Breast epithelium (tissue), 4 donors: ENCODE measurements around the gene RALGAPA1. TPM values are rescaled to one million over a fixed set of nuclear protein-coding genes. Genes with fewer than 3 reads are reported as not detected.

ENCODE experiments used
- DNase-seq, 2 donors: peaks; one replicate each; pipeline ENCODE4 v3.0.0-alpha.2; 2019; ENCODE audit warnings: low spot score in 2 of 2
- H3K27ac ChIP-seq, 2 donors: fragments of 200-600 bp; sonication (generic) in 1 of 2; one replicate each; pipeline ENCODE4 v1.5.1; 2016 to 2019; ENCODE audit warnings: mild to moderate bottlenecking in 1 of 2
- H3K27me3 ChIP-seq, 2 donors: fragments of 200-600 bp; sonication (generic) in 1 of 2; one replicate each; pipeline versions ENCODE4 v1.5.1 to v1.6.0; 2017 to 2019; ENCODE audit warnings: control low read depth in 1 of 2, mild to moderate bottlenecking in 1 of 2
- H3K36me3 ChIP-seq: fragments of 200-600 bp; one replicate; pipeline ENCODE4 v1.5.1; 2019
- H3K4me1 ChIP-seq, 2 donors: fragments of 200-600 bp; sonication (generic); one replicate each; pipeline ENCODE4 v1.5.1; 2016 to 2019; ENCODE audit warnings: control low read depth in 1 of 2
- H3K4me3 ChIP-seq, 3 donors: fragments of 200-600 bp; sonication (generic); 1 replicate in 2 of 3; 2 replicates in 1 of 3; pipeline ENCODE4 v1.5.1; 2016 to 2019; ENCODE audit warnings: mild to moderate bottlenecking in 3 of 3, moderate library complexity in 2 of 3
- H3K9me3 ChIP-seq, 2 donors: fragments of 200-600 bp; sonication (generic) in 1 of 2; one replicate each; pipeline ENCODE4 v1.5.1; 2016 to 2019; ENCODE audit warnings: control low read depth in 1 of 2
- POLR2A ChIP-seq: fragments of 450-650 bp; IDR thresholded peaks from one replicate; pipeline ENCODE4 v1.6.1; 2016; ENCODE audit warnings: antibody characterized with exemption, mild to moderate bottlenecking, moderate library complexity
- POLR2AphosphoS5 ChIP-seq, 3 donors: sonication (generic); formaldehyde crosslinking; IDR thresholded peaks; one replicate each; pipeline ENCODE4 v1.6.1; 2017; ENCODE audit warnings: antibody characterized with exemption in 3 of 3
- intact Hi-C: fragments of 100-400 bp; cut with DNase I; formaldehyde crosslinking; loops from one replicate; pipeline ENCODE4 v1.15.1; 2023; ENCODE audit warnings: low total_unique reads
- total RNA-seq, 3 donors: library from RNA; depleted of rRNA; stranded (reverse); fragments of >200 nt; gene quantifications; one replicate each; pipeline ENCODE4 v1.1.0, GENCODE V29; 2016
- TF ChIP-seq, protein P1 (sequence below), 3 donors: fragments of 450-650 bp; IDR thresholded peaks; one replicate each; pipeline ENCODE4 v1.5.1; 2016 to 2017; ENCODE audit warnings: antibody characterized with exemption in 3 of 3, mild to moderate bottlenecking in 3 of 3, moderate library complexity in 3 of 3

Gene RALGAPA1
- total RNA-seq, 3 donors from 2014 or later: 52.2 to 136 (median 103) TPM

DNA sequence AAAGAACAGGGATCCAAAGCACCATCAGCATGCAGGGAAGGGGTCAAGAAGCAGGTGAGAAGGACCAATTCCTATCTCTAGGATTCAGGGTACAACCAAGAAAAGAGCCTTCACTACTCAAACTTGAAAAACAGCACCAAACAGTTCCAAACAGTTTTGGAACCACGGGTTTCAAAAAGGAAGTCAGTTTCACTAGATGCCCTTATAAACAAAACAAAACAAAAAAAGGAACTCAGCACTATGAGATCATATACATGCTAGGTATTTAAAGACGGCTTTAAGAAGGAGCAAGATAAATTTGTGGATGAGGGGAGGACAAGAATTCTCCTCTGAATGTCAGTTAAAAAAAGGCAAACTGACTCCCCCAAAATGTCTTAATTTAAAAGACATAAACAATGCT lies 269.1 kb downstream of the RALGAPA1 start:
- DNase-seq: no peak
- intact Hi-C loops: no loop called here
- no peak overlapping the region for H3K27ac ChIP-seq
- H3K27me3 ChIP-seq: peaks cover 0 to 10% of the 10 kb centered on the region in 2 donors
- peaks cover 0 to 2% of the 10 kb centered on the region in 2 donors for H3K4me1 ChIP-seq
- TF ChIP-seq POLR2AphosphoS5 (IDR thresholded peaks at IDR 0.05): no peak
- no peak for TF ChIP-seq POLR2A
- TF ChIP-seq, protein P1, sequence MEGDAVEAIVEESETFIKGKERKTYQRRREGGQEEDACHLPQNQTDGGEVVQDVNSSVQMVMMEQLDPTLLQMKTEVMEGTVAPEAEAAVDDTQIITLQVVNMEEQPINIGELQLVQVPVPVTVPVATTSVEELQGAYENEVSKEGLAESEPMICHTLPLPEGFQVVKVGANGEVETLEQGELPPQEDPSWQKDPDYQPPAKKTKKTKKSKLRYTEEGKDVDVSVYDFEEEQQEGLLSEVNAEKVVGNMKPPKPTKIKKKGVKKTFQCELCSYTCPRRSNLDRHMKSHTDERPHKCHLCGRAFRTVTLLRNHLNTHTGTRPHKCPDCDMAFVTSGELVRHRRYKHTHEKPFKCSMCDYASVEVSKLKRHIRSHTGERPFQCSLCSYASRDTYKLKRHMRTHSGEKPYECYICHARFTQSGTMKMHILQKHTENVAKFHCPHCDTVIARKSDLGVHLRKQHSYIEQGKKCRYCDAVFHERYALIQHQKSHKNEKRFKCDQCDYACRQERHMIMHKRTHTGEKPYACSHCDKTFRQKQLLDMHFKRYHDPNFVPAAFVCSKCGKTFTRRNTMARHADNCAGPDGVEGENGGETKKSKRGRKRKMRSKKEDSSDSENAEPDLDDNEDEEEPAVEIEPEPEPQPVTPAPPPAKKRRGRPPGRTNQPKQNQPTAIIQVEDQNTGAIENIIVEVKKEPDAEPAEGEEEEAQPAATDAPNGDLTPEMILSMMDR (IDR thresholded peaks at IDR 0.05): no peak
- no peaks in the 10 kb centered on the region for H3K36me3 ChIP-seq
- no peaks in the 10 kb centered on the region for H3K9me3 ChIP-seq
- H3K4me3 ChIP-seq: no peak overlapping the region

DNA sequence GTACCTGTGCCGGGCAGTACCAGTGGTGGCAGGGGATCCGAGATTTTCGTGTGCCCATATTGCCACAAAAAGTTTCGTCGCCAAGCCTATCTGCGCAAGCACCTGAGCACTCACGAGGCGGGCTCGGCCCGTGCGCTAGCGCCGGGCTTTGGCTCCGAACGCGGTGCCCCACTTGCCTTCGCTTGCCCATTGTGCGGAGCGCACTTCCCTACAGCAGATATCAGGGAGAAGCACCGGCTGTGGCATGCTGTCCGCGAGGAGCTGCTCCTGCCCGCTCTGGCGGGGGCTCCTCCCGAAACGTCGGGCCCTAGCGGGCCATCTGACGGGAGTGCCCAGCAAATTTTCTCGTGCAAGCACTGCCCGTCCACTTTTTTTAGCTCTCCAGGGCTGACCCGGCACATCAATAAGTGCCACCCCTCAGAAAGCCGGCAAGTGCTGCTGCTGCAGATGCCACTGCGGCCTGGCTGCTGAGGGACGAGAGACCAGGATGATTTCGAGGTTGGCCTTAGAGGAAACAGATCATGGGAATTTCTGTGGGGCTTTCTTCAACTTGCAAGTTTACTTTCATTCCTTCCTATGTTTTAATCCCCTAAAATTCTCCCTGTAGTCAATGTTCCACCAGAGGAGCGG lies 273.5 kb downstream of the RALGAPA1 start:
- no peak for TF ChIP-seq POLR2AphosphoS5 (IDR thresholded peaks at IDR 0.05)
- no peak for TF ChIP-seq POLR2A
- TF ChIP-seq, protein P1 (IDR thresholded peaks at IDR 0.05): no peak
- H3K36me3 ChIP-seq: no peaks in the 10 kb centered on the region
- no peak for DNase-seq
- H3K27me3 ChIP-seq: peaks cover 5 to 50% of the 10 kb centered on the region in 2 donors
- H3K9me3 ChIP-seq: no peaks in the 10 kb centered on the region
- H3K4me3 ChIP-seq: peak overlapping the region in 2 of 3 donors; percentile 61 to 70
- no peak overlapping the region for H3K27ac ChIP-seq
- intact Hi-C loops: no loop called here
- peaks cover 0 to 14% of the 10 kb centered on the region in 2 donors for H3K4me1 ChIP-seq

DNA sequence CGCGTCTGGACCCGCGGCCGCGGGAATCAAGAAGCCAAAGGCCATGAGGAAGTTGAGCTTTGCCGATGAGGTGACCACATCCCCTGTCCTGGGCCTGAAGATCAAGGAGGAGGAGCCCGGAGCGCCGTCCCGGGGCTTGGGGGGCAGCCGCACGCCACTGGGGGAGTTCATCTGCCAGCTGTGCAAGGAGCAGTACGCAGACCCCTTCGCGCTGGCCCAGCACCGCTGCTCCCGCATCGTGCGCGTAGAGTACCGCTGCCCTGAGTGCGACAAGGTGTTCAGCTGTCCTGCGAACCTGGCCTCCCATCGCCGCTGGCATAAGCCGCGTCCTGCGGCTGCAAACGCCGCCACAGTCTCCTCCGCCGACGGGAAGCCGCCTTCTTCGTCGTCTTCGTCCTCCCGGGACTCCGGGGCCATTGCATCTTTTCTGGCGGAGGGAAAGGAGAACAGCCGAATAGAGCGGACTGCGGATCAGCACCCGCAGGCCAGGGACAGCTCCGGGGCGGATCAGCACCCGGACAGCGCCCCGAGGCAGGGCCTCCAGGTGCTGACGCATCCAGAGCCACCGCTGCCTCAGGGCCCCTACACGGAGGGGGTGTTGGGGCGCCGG lies 274.1 kb downstream of the RALGAPA1 start:
- peak overlapping the region; percentile 42 to 70 (median 61) for H3K4me3 ChIP-seq
- intact Hi-C loops: no loop called here
- peaks cover 0 to 14% of the 10 kb centered on the region in 2 donors for H3K4me1 ChIP-seq
- H3K27me3 ChIP-seq: peaks cover 5 to 50% of the 10 kb centered on the region in 2 donors
- H3K36me3 ChIP-seq: no peaks in the 10 kb centered on the region
- TF ChIP-seq, protein P1 (IDR thresholded peaks at IDR 0.05): no peak
- TF ChIP-seq POLR2AphosphoS5 (IDR thresholded peaks at IDR 0.05) (no peak), POLR2A (no peak)
- no peak overlapping the region for H3K27ac ChIP-seq
- peak in 1 of 2 donors; percentile 73 for DNase-seq
- no peaks in the 10 kb centered on the region for H3K9me3 ChIP-seq

DNA sequence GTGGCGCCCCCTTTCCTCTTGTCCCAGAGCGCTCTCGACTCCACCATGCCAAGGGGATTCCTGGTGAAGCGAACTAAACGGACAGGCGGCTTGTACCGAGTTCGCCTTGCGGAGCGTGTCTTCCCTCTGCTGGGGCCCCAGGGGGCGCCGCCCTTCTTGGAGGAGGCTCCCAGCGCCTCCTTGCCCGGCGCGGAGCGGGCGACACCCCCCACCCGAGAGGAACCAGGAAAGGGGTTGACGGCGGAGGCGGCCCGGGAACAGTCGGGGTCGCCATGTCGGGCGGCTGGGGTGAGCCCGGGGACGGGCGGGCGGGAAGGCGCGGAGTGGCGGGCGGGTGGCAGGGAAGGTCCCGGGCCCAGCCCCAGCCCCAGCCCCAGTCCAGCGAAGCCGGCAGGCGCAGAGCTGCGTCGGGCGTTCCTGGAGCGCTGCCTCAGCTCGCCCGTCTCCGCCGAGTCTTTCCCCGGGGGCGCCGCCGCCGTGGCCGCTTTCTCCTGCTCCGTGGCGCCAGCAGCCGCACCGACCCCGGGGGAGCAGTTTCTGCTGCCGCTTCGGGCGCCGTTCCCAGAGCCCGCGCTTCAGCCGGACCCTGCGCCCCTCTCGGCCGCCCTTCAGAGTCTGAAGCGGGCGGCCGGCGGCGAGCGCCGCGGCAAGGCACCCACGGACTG lies 274.8 kb downstream of the RALGAPA1 start:
- Histone ChIP-seq H3K27me3 (peaks cover 5 to 53% of the 10 kb centered on the region in 2 donors), H3K4me1 (peaks cover 0 to 14% of the 10 kb centered on the region in 2 donors), H3K27ac (no peak overlapping the region), H3K4me3 (peak overlapping the region; percentile 42 to 70 (median 61)), H3K9me3 (no peaks in the 10 kb centered on the region), H3K36me3 (no peaks in the 10 kb centered on the region)
- DNase-seq: no peak
- TF ChIP-seq POLR2A: no peak
- TF ChIP-seq, protein P1 (IDR thresholded peaks at IDR 0.05): no peak
- no peak for TF ChIP-seq POLR2AphosphoS5 (IDR thresholded peaks at IDR 0.05)
- intact Hi-C loops: no loop called here
